HG02623 (cell line): ENCODE results near the gene GCNT2.
"Not testable (repeated sequence)": the region's sequence is repeated elsewhere in the genome, so short reads cannot be mapped to it uniquely, and the experiment has no call there.

Experiments
- ATAC-seq: cut with Tn5 transposase; IDR thresholded peaks from one replicate; pipeline ENCODE4 v1.9.1; 2021; ENCODE audit warnings: moderate library complexity; ENCODE audit not compliant: unreplicated experiment

Gene GCNT2

DNA sequence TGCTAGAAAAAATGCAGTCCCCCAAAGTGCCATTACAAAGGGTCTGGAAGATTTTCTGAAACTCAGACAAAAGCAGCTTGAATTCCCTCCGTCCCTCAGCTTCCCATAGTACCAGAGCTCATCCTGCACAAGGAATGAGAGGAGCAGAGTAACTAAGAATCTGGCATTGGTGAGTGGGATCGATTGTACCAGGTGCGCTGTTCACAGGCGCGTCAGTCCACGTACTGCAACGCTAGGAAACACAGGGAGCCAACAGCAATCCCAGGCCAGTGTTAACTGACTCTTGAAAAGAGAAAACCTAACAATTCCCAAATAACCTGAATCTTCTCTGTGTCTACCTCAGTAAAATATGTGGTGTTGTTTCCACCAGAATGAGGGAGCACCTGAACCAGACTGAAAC, 77.9 kb downstream of the GCNT2 start:
- ATAC-seq = no peak

DNA sequence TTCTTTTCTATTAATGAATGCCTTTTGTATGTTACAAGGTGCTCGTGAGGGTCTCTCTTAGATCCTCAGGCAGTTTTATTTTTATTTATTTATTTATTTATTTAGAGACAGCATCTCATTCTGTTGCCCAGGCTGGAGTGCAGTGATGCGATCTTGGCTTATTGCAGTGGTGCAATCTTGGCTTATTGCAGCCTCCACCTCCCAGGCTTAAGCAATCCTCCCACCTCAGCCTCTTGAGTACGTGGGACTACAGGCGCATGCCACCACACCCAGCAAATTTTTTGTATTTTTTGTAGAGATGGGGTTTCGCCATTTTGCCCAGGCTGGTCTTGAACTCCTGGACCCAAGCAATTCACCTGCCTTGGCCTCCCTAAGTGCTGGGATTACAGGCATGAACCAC, 79.5 kb downstream of the GCNT2 start:
- ATAC-seq = not testable (repeated sequence)

DNA sequence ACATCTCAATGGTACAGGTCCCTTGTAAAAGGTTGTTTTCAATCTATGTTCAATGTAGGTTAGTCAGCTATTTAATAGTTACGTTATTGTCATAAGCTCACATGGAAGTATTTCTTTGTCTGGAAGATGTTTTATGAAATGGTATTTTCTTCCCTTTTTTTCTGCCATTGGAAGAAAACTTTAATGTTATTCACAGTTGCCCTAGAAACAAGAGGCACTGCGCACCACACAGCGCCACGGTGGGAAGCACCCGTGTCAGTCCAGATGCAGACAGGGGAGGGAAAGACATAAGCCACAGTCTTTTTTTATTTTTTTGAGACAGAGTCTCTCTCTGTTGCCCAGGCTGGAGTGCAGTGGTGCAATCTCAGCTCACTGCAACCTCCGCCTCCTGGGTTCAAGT, 82.1 kb downstream of the GCNT2 start:
- no peak for ATAC-seq

DNA sequence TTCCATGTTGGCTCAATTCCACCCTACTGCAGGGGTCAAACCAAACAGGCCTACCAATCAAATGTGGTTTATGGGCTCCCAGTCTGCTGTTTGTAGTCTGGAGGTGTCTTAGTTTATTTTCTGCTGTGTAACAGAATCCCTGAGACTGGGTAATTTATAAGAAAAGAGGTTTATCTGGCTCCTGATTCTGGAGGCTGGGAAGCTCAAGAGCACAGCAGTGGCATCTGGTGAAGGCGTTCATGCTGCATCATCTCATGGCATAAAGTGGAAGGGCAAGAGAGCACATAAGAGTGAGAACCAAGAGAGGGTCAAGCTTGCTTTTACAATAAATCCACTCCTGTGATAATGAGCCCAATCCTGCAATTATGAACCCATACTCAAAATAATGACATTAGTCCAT, 87.9 kb downstream of the GCNT2 start:
- no peak for ATAC-seq

DNA sequence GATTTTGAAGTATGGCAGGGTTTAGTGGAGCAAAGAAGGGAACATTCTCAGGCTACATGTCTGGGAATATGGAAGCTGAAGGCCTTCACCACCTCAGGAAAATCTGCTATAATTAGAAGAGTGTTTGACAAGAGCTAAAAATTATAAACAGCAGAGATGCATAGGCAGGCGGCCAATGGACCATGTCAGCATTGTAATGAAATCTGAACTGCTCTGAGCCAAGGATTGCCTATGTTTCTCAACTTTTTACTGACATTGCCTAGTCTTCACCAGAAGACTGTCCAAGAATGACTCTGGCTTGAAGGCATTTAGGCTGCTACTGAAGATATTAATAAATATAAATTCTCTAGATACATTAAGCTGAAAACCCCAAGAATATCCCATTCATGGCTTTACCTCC, 89.1 kb downstream of the GCNT2 start:
- no peak for ATAC-seq

DNA sequence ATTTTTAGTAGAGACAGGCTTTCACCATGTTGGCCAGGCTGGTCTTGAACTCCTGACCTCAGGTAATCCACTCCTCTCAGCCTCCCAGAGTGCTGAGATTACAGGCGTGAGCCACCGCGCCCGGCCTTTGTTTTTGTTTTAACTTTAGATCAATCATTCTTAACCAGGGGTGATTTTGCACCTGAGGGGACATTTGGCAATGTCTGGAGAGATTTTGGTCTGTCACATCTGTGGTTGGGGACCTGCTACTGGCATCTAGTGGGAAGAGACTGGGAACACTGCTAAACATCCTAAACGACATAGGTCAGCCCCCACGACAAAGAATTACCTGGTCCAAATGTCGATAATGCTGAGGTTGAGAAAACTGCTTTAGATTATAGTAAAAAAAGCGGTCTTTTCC, 91.0 kb downstream of the GCNT2 start:
- no peak for ATAC-seq

DNA sequence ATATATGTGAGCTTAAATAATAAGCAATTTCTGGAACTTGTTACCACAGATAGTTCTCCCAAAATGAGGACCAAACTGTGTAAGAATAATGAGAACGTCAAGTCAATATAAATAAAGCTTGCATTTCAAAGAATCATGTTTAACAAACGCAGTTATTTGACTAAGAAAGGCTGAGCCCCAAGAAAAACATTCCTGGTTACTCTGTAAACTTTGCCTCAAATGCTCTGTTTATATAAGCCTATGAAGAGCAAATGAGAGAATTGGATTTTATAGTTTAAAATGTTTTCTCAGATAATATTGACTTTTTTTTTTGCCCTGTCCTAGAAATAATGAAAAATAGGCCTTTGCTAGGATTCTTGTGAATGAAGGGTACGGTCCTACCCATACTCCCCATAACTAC, 91.9 kb downstream of the GCNT2 start:
- no peak for ATAC-seq

DNA sequence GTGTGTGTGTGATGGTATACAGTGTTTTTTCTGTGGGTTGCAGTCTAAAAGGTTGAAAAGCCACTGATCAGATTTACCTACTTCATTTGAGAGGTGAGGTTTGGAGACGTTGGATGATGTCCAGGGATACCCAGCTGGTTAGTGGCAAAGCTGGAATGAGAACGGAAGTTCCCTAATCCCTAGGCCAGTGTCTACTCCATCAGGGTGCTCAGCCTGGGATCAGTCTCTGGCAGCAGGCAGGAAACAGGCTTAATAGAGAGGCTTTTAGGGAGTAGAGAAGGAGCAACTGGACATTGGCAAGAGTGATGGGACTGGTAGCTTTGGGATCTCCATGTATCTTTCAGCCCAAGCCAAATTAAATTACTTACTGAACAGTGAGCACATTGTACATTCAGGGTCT, 92.6 kb downstream of the GCNT2 start:
- no peak for ATAC-seq

DNA sequence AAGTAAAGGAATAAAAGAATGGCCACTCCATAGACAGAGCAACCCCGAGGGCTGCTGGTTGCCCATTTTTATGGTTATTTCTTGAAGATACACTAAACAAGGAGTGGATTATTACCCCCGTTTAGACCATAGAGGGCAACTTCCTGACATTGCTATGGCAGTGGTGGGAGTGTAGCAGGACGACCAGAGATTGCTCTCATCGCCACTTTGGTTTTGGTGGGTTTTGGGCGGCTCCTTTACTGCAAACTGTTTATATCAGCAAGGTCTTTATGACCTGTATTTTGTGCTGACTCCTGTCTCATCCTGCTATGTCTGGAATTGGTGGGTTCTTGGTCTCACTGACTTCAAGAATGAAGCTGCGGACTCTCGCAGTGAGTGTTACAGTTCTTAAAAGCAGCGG, 94.5 kb downstream of the GCNT2 start:
- ATAC-seq = no peak

DNA sequence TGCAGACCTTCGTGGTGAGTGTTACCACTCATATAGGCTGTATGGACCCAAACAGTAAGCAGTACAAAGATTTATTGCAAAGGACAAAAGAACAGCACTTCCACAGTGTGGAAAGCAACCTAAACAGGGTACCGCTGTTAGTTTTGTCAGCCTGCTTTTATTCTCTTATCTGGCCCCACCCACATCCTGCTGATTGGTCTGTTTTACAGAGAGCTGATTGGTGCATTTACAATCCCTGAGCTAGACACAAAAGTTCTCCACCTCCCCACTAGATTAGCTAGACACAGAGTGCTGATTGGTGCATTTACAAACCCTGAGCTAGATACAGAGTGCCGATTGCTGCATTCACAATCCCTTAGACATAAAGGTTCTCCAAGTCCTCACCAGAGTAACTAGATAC, 95.1 kb downstream of the GCNT2 start:
- not testable (repeated sequence) for ATAC-seq

DNA sequence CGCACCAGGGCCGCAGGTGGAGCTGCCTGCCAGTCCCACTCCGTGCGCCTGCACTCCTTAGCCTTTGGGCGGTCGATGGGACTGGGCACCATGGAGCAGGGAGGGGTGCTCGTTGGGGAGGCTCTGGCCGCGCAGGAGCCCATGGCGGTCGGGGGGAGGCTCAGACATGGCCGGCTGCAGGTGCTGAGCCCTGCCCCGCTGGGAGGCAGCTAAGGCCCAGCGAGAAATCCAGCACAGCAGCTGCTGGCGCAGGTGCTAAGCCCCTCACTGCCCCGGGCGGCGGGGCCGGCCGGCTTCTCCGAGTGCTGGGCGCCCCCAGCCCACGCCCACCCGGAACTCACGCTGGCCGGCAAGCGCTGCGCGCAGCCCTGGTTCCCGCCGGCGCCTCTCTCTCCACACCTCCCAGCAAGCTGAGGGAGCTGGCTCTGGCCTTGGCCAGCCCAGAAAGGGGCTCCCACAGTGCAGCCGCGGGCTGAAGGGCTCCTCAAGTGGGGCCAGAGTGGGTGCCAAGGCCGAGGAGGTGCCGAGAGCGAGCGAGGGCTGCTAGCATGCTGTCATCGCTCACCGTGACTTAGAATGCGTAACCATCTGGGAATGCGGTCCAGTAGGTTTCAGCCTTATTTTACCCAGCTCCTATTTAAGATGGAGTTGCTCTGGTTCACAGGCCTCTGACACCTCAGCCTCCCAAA, 96.0 kb downstream of the GCNT2 start:
- no peak for ATAC-seq

DNA sequence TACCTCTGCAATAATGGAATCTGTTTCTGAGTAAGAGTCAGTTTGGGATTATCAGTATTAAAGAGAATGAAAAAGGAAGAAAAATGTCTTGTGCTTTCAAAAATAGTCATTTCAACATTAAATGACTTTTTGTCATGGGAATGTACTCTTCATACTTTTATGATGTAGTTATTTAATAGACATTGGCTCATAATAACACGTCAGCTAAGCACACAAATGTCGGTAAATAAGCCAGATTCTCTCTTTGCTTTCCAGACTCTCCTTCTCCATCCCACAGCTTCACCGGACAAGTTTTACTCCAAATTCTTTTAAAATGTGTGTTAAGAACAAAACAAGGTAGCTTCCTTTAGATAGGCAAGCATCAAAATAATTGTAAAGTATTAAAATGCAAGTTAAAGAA, 97.3 kb downstream of the GCNT2 start:
- ATAC-seq = no peak

DNA sequence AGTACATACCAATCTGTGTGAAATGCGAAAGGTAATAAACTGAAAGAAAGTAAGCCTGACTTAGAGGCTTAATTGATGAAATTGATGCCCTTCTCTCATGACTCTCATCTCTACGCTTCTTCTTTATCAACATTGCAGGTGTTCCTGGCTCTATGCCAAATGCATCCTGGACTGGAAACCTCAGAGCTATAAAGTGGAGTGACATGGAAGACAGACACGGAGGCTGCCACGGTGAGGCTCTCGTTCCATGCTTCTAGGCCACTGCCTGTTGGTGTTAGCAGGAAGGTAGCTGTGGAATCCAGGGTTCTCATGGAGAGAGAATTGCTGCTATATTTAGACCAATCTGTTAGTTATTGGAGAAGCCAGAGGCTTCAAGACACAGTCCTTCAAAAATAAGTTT, 100.1 kb downstream of the GCNT2 start:
- no peak for ATAC-seq

DNA sequence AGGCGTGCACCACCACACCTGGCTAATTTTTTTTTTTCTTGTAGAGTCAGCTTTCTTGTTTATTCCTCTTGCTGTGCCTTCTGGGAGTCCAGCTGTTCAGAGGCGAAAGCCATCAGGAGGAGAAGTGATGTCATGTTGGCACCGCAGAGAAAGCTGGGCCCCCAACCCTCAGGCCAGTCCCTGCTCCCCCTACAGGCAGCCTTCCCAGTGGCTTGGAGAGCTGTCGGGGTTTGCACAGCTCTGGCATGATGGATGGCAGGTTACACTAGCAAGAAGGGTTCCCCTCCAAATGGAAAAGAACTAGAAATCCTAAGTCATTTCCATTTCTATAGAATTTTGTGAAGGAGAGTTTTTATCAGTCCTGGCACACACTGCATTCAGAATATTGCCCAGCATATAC, 100.7 kb downstream of the GCNT2 start:
- ATAC-seq = no peak

DNA sequence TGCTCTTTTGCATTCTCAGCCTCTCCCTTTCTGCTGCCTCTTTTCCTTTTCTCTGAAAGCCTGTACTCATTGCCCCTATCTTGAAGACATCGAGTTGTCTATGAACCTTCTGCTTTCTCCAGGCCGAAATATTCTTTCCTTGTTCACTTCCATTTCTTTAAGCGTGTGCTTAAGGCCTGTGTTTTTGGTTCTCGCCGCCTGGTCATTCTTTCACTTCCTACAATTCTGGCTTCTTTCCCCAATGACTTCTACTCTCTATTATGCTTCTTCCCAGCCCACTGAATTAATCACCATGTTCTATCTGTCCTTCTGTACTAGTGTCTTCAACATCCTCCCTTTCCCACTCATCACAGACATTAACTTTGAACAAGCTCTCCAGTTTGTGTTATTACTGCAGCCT, 103.7 kb downstream of the GCNT2 start:
- no peak for ATAC-seq

DNA sequence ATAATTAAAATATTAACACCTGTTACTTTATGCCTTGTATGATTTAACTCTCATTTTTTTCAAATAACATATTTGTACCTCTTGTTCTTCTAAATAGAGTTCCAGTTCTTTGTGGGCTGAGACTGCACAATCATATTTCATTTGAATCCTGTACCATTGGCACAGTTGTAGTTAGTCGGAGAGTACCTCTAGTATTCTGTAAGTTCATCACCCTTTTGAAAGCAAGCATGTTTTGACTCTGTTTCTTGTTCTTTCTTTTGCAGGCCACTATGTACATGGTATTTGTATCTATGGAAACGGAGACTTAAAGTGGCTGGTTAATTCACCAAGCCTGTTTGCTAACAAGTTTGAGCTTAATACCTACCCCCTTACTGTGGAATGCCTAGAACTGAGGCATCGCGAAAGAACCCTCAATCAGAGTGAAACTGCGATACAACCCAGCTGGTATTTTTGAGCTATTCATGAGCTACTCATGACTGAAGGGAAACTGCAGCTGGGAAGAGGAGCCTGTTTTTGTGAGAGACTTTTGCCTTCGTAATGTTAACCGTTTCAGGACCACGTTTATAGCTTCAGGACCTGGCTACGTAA, 105.1 kb downstream of the GCNT2 start:
- ATAC-seq = no peak

DNA sequence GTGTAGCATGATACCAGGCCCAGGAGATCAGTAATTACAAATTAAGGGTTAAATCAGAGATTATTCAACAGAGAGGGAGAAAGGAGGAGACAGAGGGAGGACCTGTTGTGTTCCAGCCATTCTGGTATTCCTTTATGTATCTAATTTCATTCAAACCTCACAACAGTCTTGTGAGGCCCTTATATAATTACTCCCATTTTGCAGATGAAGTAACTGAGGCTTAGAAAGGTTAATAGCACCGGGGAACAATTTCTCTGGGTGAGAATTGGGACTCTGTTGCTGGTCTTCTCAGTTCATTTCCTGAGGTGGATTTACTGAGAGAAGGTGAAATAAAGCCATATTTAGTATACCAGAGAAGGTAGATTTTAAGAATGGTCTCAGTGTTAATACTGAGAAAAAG, 106.6 kb downstream of the GCNT2 start:
- ATAC-seq = no peak

DNA sequence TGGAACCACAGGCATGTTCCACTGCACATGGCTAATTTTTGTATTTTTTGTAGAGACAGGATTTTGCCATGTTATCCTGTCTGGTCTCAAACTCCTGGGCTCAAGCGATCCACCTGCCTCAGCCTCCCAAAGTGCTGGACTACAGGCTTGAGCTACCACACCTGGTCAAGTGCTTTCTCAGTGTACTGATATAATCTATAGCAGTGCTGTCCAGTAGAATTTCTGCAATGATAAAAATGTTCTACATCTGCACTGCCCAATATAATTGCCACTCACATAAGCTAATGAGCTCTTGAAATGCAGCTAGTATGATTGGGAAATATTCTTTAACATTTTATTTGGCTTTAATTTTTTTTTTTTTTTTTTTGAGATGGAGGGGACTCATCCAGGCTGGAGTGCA, 109.0 kb downstream of the GCNT2 start:
- no peak for ATAC-seq

DNA sequence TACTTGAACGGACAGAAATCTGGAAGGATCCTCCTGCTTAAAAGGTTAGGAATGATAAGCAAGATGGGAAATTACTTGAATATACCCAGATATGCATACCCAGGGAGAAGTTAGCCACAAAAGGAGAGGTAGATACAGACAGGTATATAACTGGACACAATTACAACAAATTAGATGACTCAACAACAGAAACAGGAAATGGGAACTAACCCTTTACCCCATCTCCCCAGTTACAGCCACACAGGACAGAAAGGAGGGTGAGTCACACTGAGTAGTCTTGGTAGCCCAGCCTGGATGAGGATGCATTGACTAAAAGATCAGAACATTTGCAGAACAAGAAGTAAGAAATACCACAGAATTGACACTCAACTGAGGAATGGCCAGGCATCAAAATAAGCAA, 112.1 kb downstream of the GCNT2 start:
- ATAC-seq = peak; percentile 92

DNA sequence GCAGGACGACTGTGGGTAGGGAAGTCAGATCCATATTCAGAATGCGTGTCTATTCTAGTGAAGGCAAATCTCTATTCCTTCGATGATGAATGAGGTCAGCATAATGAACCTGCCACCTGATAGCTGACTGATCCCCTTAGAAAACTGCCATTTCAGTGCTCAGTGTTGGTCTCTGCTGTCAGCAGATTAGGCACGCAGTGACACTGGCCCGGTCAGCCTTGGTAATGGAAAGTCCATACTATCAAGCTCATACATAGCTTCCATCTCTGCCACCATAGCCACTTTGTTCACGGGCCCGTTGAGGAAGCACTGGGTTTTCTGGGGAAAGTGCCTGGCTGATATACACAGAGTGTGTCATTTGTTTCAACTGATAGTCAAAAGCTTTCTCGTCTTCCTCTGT, 119.3 kb downstream of the GCNT2 start:
- no peak for ATAC-seq

DNA sequence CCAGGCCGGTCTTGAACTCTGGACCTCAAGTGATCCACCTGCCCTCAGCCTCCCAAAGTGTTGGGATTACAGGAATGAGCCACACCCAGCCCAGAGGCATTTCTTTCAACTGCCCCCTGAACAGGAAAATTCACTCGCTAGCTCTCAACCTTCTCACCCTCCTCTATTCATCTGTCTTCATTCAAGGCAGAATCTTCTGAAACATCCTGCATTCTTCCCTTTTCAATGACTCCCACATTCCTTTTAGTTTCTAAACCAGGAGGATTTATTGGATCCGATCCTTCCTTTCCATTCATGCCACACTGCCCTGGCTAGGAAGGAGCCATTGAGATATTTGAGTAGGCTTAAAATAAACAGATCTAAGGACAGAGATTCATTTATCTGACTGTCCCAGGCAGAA, 120.4 kb downstream of the GCNT2 start:
- ATAC-seq = no peak

DNA sequence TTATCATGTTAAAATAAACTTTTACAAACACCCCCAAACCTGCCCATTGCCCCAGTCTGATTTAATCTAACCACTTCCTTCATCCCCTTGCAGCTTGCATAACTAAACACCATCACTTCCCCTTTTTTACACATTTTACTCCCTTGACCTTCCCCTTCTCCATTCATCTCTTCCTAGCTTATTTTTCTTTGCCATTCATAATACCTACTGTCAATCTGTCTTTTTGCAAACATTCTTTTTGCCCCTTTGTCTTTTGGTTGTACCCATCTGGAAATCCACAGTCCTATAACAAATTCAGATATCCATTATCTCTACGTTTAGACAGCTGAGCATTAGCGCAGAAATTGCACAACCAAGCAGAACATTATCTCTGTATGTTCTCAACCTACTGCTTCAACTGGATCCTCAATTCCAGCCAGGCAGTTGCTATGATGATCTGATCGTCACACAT, 122.1 kb downstream of the GCNT2 start:
- peak; percentile 75 for ATAC-seq

DNA sequence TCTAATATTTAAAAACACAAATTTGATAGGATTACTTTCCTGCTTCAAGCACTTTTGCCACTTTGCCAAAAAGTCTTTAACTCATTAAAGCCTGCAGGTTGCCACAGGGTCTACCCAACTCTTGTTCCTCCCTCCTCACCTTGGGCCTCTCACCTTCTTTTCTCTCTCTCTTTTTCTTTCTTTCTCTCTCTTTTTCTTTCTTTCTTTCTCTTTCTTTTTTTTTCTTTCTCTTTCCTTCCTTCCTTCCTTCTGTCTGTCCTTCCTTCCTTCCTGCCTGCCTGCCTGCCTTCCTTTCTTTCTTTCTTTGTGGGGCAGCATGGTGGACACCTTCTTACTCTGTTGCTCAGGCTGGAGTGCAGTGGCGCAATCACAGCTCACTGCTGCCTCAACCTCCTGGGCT, 123.1 kb downstream of the GCNT2 start:
- no peak for ATAC-seq
